ENCODE data around the gene CNTNAP5. TPM values are rescaled to one million over a fixed set of nuclear protein-coding genes. Genes with fewer than 3 reads are reported as not detected.

Gene CNTNAP5
- total and polyA plus RNA-seq, 5 donors: not detected

- 67% methylated on average over 2 of the region's 2 CpGs for WGBS
- Histone ChIP-seq H3K4me3 (ENCODE audit: low read length) (no peak overlapping the region), H3K27me3 (ENCODE audit: control insufficient read depth, insufficient read depth) (no peaks in the 10 kb centered on the region), H3K27ac (ENCODE audit: low read length) (no peak overlapping the region), H3K9me3 (ENCODE audit: control insufficient read depth, low read length) (no peaks in the 10 kb centered on the region), H3K4me1 (ENCODE audit: control insufficient read depth, insufficient read depth, low read length) (no peaks in the 10 kb centered on the region)
- no peak for ATAC-seq
- DNase-seq: no peak
- intact Hi-C loops (cut with DNase I): no loop called here
Measured at GRCh38 chr2:124894199-124894598, 869.1 kb downstream of the CNTNAP5 start.

- no peak for ATAC-seq
- Histone ChIP-seq H3K9me3 (ENCODE audit: control insufficient read depth, low read length) (no peaks in the 10 kb centered on the region), H3K4me1 (ENCODE audit: control insufficient read depth, insufficient read depth, low read length) (no peaks in the 10 kb centered on the region), H3K27me3 (ENCODE audit: control insufficient read depth, insufficient read depth) (no peaks in the 10 kb centered on the region), H3K4me3 (ENCODE audit: low read length) (no peak overlapping the region), H3K27ac (ENCODE audit: low read length) (no peak overlapping the region)
- WGBS: 92% methylated on average over 4 of the region's 4 CpGs
- intact Hi-C loops (cut with DNase I): no loop called here
- no peak for DNase-seq
Measured at GRCh38 chr2:124898827-124899226, 873.7 kb downstream of the CNTNAP5 start.

DNA sequence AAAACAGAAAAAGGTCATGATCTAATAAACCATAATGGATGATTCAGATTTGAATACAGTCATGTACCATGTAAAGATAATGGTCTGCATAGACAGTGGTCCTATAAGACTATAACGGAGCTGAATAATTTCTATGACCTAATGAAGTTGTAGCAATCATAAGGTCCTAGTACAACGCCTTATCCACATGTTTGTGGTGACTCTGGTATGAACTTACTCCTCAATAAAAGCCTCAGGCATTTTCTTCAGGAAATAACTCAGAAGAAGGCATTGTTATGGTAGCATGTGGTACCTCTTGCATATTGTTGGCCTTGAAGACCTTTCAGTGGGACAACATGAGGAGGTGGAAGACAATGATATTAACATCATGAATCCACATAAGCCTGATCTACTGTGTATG, 883.3 kb downstream of the CNTNAP5 start:
- intact Hi-C loops (cut with DNase I): no loop called here
- no peaks in the 10 kb centered on the region for H3K4me1 ChIP-seq (ENCODE audit: control insufficient read depth, insufficient read depth, low read length)
- WGBS: 84% methylated on average over 2 of the region's 2 CpGs
- no peak overlapping the region for H3K4me3 ChIP-seq (ENCODE audit: low read length)
- no peak for DNase-seq
- H3K27ac ChIP-seq (ENCODE audit: low read length): no peak overlapping the region
- ATAC-seq: no peak
- no peaks in the 10 kb centered on the region for H3K9me3 ChIP-seq (ENCODE audit: control insufficient read depth, low read length)
- no peaks in the 10 kb centered on the region for H3K27me3 ChIP-seq (ENCODE audit: control insufficient read depth, insufficient read depth)

DNA sequence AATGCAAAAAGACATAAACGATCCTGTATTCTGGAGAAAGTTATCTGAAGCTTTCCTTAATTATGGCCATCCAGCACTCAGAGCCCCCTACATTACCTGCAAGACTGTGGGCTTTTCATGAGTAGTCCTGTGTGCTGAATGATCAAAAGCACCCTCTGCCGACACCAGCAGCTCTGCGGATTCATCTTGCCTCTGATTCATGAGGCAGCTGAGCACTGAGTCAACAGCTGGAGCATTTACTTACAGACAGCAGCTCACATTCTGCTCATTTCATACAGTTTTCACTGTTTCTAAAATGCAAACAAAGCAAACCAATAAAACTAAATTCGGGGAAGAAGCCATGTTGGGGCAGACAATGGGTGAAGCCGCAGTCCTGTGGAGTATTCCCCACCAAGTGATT, 886.5 kb downstream of the CNTNAP5 start:
- WGBS: 68% methylated on average over 5 of the region's 5 CpGs
- intact Hi-C loops (cut with DNase I): no loop called here
- ATAC-seq: no peak

DNA sequence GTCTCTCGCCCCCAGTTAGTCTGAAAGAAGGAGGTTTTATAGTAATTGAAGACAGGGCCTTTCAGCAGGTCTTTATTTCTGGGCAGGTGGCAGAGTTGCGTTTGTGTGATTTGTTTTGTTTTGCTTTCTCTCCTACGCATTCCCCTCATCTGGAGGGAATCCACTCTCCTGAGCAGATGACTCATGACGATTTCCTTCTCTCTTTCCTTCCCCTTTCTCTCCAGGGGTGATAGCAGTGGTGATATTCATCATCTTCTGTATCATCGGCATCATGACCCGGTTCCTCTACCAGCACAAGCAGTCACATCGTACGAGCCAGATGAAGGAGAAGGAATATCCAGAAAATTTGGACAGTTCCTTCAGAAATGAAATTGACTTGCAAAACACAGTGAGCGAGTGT, 888.8 kb downstream of the CNTNAP5 start:
- DNase-seq: no peak
- intact Hi-C loops (cut with DNase I): no loop called here

More for the DNA sequence above, 886.5 kb downstream of the CNTNAP5 start:
- DNase-seq: no peak
- H3K9me3 ChIP-seq (ENCODE audit: control insufficient read depth, low read length): no peaks in the 10 kb centered on the region
- H3K27me3 ChIP-seq (ENCODE audit: control insufficient read depth, insufficient read depth): no peaks in the 10 kb centered on the region
- no peak overlapping the region for H3K27ac ChIP-seq (ENCODE audit: low read length)
- no peaks in the 10 kb centered on the region for H3K4me1 ChIP-seq (ENCODE audit: control insufficient read depth, insufficient read depth, low read length)
- H3K4me3 ChIP-seq (ENCODE audit: low read length): no peak overlapping the region

GRCh38 chr2:124915567-124915966, 890.5 kb downstream of the CNTNAP5 start:
- no peak overlapping the region for H3K4me3 ChIP-seq (ENCODE audit: low read length)
- no peaks in the 10 kb centered on the region for H3K9me3 ChIP-seq (ENCODE audit: control insufficient read depth, low read length)
- no peak overlapping the region for H3K27ac ChIP-seq (ENCODE audit: low read length)
- 89% methylated on average over 1 of the region's 1 CpG for WGBS
- no peaks in the 10 kb centered on the region for H3K27me3 ChIP-seq (ENCODE audit: control insufficient read depth, insufficient read depth)
- DNase-seq (no peak), ATAC-seq (no peak)
- no peaks in the 10 kb centered on the region for H3K4me1 ChIP-seq (ENCODE audit: control insufficient read depth, insufficient read depth, low read length)
- intact Hi-C loops (cut with DNase I): no loop called here

More for the DNA sequence above, 888.8 kb downstream of the CNTNAP5 start:
- Histone ChIP-seq H3K27ac (ENCODE audit: low read length) (no peak overlapping the region), H3K27me3 (ENCODE audit: control insufficient read depth, insufficient read depth) (no peaks in the 10 kb centered on the region), H3K9me3 (ENCODE audit: control insufficient read depth, low read length) (no peaks in the 10 kb centered on the region), H3K4me3 (ENCODE audit: low read length) (no peak overlapping the region), H3K4me1 (ENCODE audit: control insufficient read depth, insufficient read depth, low read length) (no peaks in the 10 kb centered on the region)
- 66% methylated on average over 9 of the region's 9 CpGs for WGBS
- no peak for ATAC-seq

DNA sequence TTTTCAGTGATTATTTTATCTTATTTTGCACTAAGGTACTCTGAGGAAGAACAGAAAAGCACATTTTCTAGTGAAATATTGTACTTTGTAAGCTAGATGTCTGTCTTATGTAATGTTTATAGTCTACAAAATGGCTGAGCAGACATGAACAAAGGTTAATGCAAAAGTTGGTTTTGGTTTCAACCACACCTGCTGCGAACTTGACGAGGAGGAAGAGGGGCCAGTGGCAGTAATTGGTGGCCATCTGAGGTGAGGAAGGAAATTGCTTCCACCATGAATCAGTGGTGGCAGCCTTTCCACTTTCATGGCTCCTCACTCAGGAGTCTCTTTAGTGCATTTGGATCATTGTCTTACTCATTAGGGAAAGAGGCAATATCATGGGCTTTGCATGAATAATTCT, 894.2 kb downstream of the CNTNAP5 start:
- 94% methylated on average over 2 of the region's 2 CpGs for WGBS
- Histone ChIP-seq H3K4me1 (ENCODE audit: control insufficient read depth, insufficient read depth, low read length) (no peaks in the 10 kb centered on the region), H3K4me3 (ENCODE audit: low read length) (no peak overlapping the region), H3K9me3 (ENCODE audit: control insufficient read depth, low read length) (no peaks in the 10 kb centered on the region), H3K27ac (ENCODE audit: low read length) (no peak overlapping the region), H3K27me3 (ENCODE audit: control insufficient read depth, insufficient read depth) (no peaks in the 10 kb centered on the region)
- intact Hi-C loops (cut with DNase I): no loop called here
- ATAC-seq (no peak), DNase-seq (no peak)

DNA sequence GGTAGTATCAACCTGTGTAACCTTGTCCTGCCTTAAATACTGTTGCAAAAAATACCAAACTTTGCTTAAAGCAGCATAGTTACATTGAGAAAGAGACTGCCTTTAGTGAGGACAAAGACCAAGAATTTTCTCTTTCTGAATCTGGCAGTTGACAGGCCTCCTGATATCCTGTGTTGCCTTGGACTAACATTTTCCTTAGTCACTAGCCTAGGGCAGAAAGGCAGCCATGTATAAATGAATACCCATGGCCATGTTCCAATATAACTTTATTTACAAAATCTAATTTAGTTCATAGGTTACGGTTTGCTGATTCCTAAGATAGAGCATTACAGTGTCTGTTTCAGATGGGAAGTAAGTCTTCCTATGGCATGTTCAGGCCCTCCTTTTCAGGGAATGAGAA, 895.4 kb downstream of the CNTNAP5 start:
- no peak overlapping the region for H3K27ac ChIP-seq (ENCODE audit: low read length)
- ATAC-seq: no peak
- intact Hi-C loops (cut with DNase I): no loop called here
- no peaks in the 10 kb centered on the region for H3K9me3 ChIP-seq (ENCODE audit: control insufficient read depth, low read length)
- 85% methylated on average over 1 of the region's 1 CpG for WGBS
- H3K4me3 ChIP-seq (ENCODE audit: low read length): no peak overlapping the region
- DNase-seq: no peak
- H3K27me3 ChIP-seq (ENCODE audit: control insufficient read depth, insufficient read depth): no peaks in the 10 kb centered on the region
- H3K4me1 ChIP-seq (ENCODE audit: control insufficient read depth, insufficient read depth, low read length): no peaks in the 10 kb centered on the region

DNA sequence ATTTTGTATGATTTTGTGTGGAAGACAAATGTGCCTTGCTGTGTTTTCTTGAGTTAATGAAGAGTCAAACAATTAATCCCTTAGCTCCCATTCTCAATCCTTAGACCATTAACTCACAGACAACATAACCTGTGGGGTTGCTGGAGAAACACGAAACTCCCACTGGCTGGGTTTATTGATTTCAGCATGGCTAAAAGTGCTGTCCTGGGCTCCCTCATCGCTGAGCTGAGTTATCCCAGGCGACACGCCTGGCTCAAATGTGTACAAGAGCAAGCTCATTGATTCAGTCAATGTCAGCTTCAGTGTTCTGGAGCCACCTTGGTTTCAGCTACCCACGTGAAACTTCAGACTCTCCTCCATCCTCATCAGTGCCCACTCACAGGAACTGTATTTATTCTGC, 896.1 kb downstream of the CNTNAP5 start:
- WGBS: 90% methylated on average over 5 of the region's 5 CpGs
- no peak for DNase-seq
- Histone ChIP-seq H3K4me3 (ENCODE audit: low read length) (no peak overlapping the region), H3K27ac (ENCODE audit: low read length) (no peak overlapping the region), H3K27me3 (ENCODE audit: control insufficient read depth, insufficient read depth) (no peaks in the 10 kb centered on the region), H3K9me3 (ENCODE audit: control insufficient read depth, low read length) (no peaks in the 10 kb centered on the region), H3K4me1 (ENCODE audit: control insufficient read depth, insufficient read depth, low read length) (no peaks in the 10 kb centered on the region)
- no peak for ATAC-seq
- intact Hi-C loops (cut with DNase I): no loop called here

GRCh38 chr2:124923097-124923496, 898.0 kb downstream of the CNTNAP5 start:
- no peaks in the 10 kb centered on the region for H3K9me3 ChIP-seq (ENCODE audit: control insufficient read depth, low read length)
- no peak overlapping the region for H3K27ac ChIP-seq (ENCODE audit: low read length)
- DNase-seq (no peak), ATAC-seq (no peak)
- no peaks in the 10 kb centered on the region for H3K27me3 ChIP-seq (ENCODE audit: control insufficient read depth, insufficient read depth)
- H3K4me3 ChIP-seq (ENCODE audit: low read length): no peak overlapping the region
- 88% methylated on average over 3 of the region's 3 CpGs for WGBS
- intact Hi-C loops (cut with DNase I): no loop called here
- H3K4me1 ChIP-seq (ENCODE audit: control insufficient read depth, insufficient read depth, low read length): no peaks in the 10 kb centered on the region

DNA sequence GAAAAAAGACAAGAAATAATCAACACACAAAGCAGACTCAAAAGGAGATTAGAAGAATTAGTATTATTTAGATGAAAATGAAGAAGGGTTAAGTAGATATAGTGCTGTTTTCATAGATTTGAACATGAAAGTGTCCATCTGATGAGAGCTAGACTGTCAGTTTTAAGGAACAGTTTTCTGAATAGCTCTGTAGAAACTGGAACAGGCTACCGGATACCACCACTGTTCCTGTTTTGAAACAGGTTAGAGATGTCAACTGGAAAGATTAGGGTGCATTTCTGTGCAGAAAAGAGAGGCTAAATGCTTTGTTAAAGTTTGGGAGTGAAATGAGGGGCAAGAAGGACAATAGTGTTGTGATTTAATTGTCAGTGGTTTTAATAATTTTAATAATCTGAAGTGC, 908.8 kb downstream of the CNTNAP5 start:
- no peak for DNase-seq
- intact Hi-C loops (cut with DNase I): no loop called here
- Histone ChIP-seq H3K9me3 (ENCODE audit: control insufficient read depth, low read length) (no peaks in the 10 kb centered on the region), H3K27ac (ENCODE audit: low read length) (no peak overlapping the region), H3K4me1 (ENCODE audit: control insufficient read depth, insufficient read depth, low read length) (no peaks in the 10 kb centered on the region), H3K27me3 (ENCODE audit: control insufficient read depth, insufficient read depth) (no peaks in the 10 kb centered on the region), H3K4me3 (ENCODE audit: low read length) (no peak overlapping the region)
- ATAC-seq: no peak
- WGBS: 55% methylated on average over 1 of the region's 1 CpG

DNA sequence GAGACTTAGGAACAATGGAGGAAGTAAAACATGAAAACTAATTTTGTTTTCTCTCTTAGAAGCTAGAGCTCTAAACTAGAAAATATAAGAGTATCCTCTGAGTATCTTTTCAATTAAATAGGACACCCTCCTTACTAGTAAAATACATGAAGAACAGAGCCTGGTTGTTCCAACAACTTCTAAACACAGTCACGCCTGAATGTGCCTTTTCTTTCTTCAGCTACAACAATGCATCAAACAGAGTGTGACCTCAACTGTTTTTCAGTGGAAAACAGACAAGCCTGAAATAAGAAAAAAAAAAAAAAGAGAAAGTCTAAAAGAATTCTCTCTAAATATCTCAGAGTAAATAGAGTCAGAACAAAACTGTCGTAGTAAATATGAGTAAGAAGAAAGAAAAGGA, 928.8 kb downstream of the CNTNAP5 start:
- 77% methylated on average over 2 of the region's 2 CpGs for WGBS
- Histone ChIP-seq H3K9me3 (ENCODE audit: control insufficient read depth, low read length) (no peaks in the 10 kb centered on the region), H3K4me3 (ENCODE audit: low read length) (no peak overlapping the region), H3K4me1 (ENCODE audit: control insufficient read depth, insufficient read depth, low read length) (no peaks in the 10 kb centered on the region), H3K27ac (ENCODE audit: low read length) (no peak overlapping the region), H3K27me3 (ENCODE audit: control insufficient read depth, insufficient read depth) (no peaks in the 10 kb centered on the region)
- intact Hi-C loops (cut with DNase I): no loop called here
- no peak for DNase-seq
- ATAC-seq: no peak

Data from right cardiac atrium (tissue), 5 donors.